HEK293T (cell line): Measurements from ENCODE around the gene HCN2.

Experiments used
- ARNT ChIP-seq: fragments of 450-650 bp; IDR thresholded peaks from 2 replicates; pipeline ENCODE4 v1.6.1; 2017; ENCODE audit warnings: mild to moderate bottlenecking
- BHLHE40 ChIP-seq: fragments of 450-650 bp; IDR thresholded peaks from 2 replicates; pipeline ENCODE4 v1.6.1; 2016; ENCODE audit warnings: mild to moderate bottlenecking, moderate library complexity, borderline replicate concordance
- CTBP1 ChIP-seq: fragments of 450-650 bp; IDR thresholded peaks from 2 replicates; pipeline ENCODE4 v1.6.1; 2016; ENCODE audit warnings: borderline replicate concordance
- FOXK2 ChIP-seq: fragments of 450-650 bp; IDR thresholded peaks from 2 replicates; pipeline ENCODE4 v1.6.1; 2016; ENCODE audit warnings: mild to moderate bottlenecking
- FOXM1 ChIP-seq: fragments of 450-650 bp; IDR thresholded peaks from 2 replicates; pipeline ENCODE4 v1.6.1; 2017; ENCODE audit warnings: mild to moderate bottlenecking, borderline replicate concordance
- HDGF ChIP-seq: fragments of 450-650 bp; IDR thresholded peaks from 2 replicates; pipeline ENCODE4 v1.6.1; 2017; ENCODE audit warnings: antibody characterized with exemption, borderline replicate concordance
- L3MBTL2 ChIP-seq: fragments of 450-650 bp; conservative IDR thresholded peaks from 2 replicates; pipeline ENCODE4 v1.6.1; 2016; ENCODE audit warnings: mild to moderate bottlenecking
- NFRKB ChIP-seq: fragments of 450-650 bp; IDR thresholded peaks from 2 replicates; pipeline ENCODE4 v1.6.1; 2016; ENCODE audit warnings: mild to moderate bottlenecking, moderate library complexity
- PKNOX1 ChIP-seq: fragments of 450-650 bp; IDR thresholded peaks from 2 replicates; pipeline ENCODE4 v1.6.1; 2016
- SP1 ChIP-seq: fragments of 450-650 bp; IDR thresholded peaks from 2 replicates; pipeline ENCODE4 v1.6.1; 2017
- SUZ12 ChIP-seq: fragments of 450-650 bp; IDR thresholded peaks from 2 replicates; pipeline ENCODE4 v1.6.1; 2016; ENCODE audit warnings: mild to moderate bottlenecking
- TARDBP ChIP-seq: fragments of 450-650 bp; IDR thresholded peaks from 2 replicates; pipeline ENCODE4 v1.6.1; 2016
- ZNF384 ChIP-seq: fragments of 450-650 bp; IDR thresholded peaks from 2 replicates; pipeline ENCODE4 v1.6.1; 2016

GRCh38 chr19:610801-611480 is 21.3 kb downstream of the HCN2 start:
- TF ChIP-seq TARDBP (no peak), SUZ12 (no peak), ZNF384 (no peak), FOXK2 (no peak), FOXM1 (no peak), PKNOX1 (no peak), L3MBTL2 (no peak), HDGF (no peak), BHLHE40 (no peak), SP1 (no peak), ARNT (no peak), CTBP1 (no peak), NFRKB (no peak)
